ENCODE measurements around the gene CDKL4. TPM values are rescaled to one million over a fixed set of nuclear protein-coding genes. Genes with fewer than 3 reads are reported as not detected.

CDKL4 gene
- polyA plus RNA-seq, 3 donors, result not detected

DNA sequence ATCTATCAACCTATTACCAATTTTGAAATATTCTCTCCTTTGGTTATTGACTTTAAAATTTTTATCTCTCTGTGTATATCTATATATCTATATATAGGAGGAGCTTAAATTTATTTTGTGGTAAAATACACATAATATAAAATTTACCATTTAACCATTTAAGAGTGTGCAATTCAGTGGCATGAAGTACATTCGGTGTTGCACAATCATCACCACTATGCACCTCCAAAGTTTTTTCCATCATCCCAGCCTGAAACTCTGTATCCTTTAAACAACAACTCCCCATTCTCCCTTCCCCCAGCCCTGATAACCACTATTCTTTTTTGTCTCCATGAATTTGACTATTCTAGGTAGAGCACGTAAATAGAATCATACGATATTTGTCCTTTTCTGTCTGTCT is 49.1 kb downstream of the CDKL4 start:
- H3K4me3 ChIP-seq (replicated peaks in 1 of 3; ENCODE audit: low read depth in 2 of 3, low read length in 3 of 3), result no peak overlapping the region
- H3K4me2 ChIP-seq (replicated peaks; ENCODE audit: extremely low read depth, low read length, poor library complexity, severe bottlenecking), result no peak overlapping the region
- H3K36me3 ChIP-seq (replicated peaks in 1 of 2; ENCODE audit: control insufficient read depth in 1 of 2, insufficient read depth in 2 of 2, low read length in 2 of 2), result no peaks in the 10 kb centered on the region
- Mint-ChIP-seq H3K4me1 (no peaks in the 10 kb centered on the region), H3K36me3 (no peaks in the 10 kb centered on the region), H3K9me3 (peaks cover 7 to 21% (median 11%) of the 10 kb centered on the region in 7 donors), H3K27me3 (ENCODE audit: low read depth in 3 of 3) (peaks cover 0 to 3% (median 2%) of the 10 kb centered on the region in 3 donors), H3K4me3 (no peak overlapping the region), H3K27ac (no peak overlapping the region)
- DNase-seq, result no peak
- 100% methylated on average over 1 of the region's 3 CpGs for WGBS (ENCODE audit: insufficient coverage)
- no peaks in the 10 kb centered on the region for H3K27me3 ChIP-seq (ENCODE audit: control insufficient read depth in 2 of 2, insufficient read depth in 2 of 2, low read length in 2 of 2)
- peaks cover 6 to 7% of the 10 kb centered on the region in 2 donors for H3K9me3 ChIP-seq (replicated peaks in 1 of 2; ENCODE audit: control insufficient read depth in 1 of 2, insufficient read depth in 1 of 2, low read length in 2 of 2)
- no peaks in the 10 kb centered on the region for H4K20me1 ChIP-seq (ENCODE audit: insufficient read depth, low read length)
- no peaks in the 10 kb centered on the region for H3K4me1 ChIP-seq (ENCODE audit: control insufficient read depth in 1 of 2, insufficient read depth in 2 of 2, low read length in 2 of 2)
- no peak overlapping the region for H3K27ac ChIP-seq (ENCODE audit: low read depth in 1 of 2, low read length in 2 of 2)
- no peaks in the 10 kb centered on the region for H3K79me2 ChIP-seq (ENCODE audit: insufficient read depth, low read length)
- TF ChIP-seq, protein P1, sequence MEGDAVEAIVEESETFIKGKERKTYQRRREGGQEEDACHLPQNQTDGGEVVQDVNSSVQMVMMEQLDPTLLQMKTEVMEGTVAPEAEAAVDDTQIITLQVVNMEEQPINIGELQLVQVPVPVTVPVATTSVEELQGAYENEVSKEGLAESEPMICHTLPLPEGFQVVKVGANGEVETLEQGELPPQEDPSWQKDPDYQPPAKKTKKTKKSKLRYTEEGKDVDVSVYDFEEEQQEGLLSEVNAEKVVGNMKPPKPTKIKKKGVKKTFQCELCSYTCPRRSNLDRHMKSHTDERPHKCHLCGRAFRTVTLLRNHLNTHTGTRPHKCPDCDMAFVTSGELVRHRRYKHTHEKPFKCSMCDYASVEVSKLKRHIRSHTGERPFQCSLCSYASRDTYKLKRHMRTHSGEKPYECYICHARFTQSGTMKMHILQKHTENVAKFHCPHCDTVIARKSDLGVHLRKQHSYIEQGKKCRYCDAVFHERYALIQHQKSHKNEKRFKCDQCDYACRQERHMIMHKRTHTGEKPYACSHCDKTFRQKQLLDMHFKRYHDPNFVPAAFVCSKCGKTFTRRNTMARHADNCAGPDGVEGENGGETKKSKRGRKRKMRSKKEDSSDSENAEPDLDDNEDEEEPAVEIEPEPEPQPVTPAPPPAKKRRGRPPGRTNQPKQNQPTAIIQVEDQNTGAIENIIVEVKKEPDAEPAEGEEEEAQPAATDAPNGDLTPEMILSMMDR (IDR thresholded peaks at IDR 0.05), result no peak
- no peak overlapping the region for H3K9ac ChIP-seq (ENCODE audit: insufficient read depth, low read length, poor library complexity, severe bottlenecking)
- no peak overlapping the region for H2AFZ ChIP-seq (ENCODE audit: insufficient read depth, low read depth, low read length, poor library complexity, severe bottlenecking)
- intact Hi-C loops (cut with micrococcal nuclease), result no loop called here

DNA sequence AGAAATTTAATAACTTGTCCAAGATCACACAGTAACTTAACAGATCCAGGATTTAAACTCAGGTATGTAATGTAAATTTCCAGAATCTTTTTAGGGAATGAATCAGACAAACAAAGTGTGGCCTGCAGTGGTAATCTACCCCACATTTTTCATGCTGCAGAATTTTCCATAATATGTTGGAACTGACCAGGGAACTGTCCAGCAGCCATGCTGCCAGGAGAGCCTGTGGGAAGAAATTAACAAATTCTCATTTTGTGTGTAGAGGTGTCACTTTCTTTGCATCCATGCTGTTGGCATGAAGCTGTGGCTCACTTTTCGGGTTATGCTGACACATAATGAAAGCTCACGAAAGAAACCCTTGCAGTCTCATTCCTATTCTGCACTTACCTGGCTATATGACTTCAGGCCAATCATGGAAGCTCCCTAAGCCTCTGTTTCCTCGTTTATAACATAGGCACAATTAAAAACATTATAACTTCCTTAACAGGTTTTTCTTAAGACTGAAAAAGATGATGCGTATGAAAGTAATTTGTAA is 54.7 kb downstream of the CDKL4 start:
- Mint-ChIP-seq H3K36me3 (no peaks in the 10 kb centered on the region), H3K4me3 (no peak overlapping the region), H3K27ac (no peak overlapping the region), H3K4me1 (no peaks in the 10 kb centered on the region), H3K27me3 (ENCODE audit: low read depth in 3 of 3) (peaks cover 0 to 3% (median 2%) of the 10 kb centered on the region in 3 donors), H3K9me3 (peaks cover 0 to 2% (median 0%) of the 10 kb centered on the region in 7 donors)
- H2AFZ ChIP-seq (ENCODE audit: insufficient read depth, low read depth, low read length, poor library complexity, severe bottlenecking), result no peak overlapping the region
- H3K36me3 ChIP-seq (replicated peaks in 1 of 2; ENCODE audit: control insufficient read depth in 1 of 2, insufficient read depth in 2 of 2, low read length in 2 of 2), result no peaks in the 10 kb centered on the region
- TF ChIP-seq, protein P1 (IDR thresholded peaks at IDR 0.05), result no peak
- intact Hi-C loops (cut with micrococcal nuclease), result no loop called here
- 100% methylated on average over 1 of the region's 4 CpGs for WGBS (ENCODE audit: insufficient coverage)
- H3K27ac ChIP-seq (ENCODE audit: low read depth in 1 of 2, low read length in 2 of 2), result no peak overlapping the region
- no peak for DNase-seq
- H3K9ac ChIP-seq (ENCODE audit: insufficient read depth, low read length, poor library complexity, severe bottlenecking), result no peak overlapping the region
- H3K79me2 ChIP-seq (ENCODE audit: insufficient read depth, low read length), result no peaks in the 10 kb centered on the region
- no peak overlapping the region for H3K4me2 ChIP-seq (replicated peaks; ENCODE audit: extremely low read depth, low read length, poor library complexity, severe bottlenecking)
- H3K27me3 ChIP-seq (ENCODE audit: control insufficient read depth in 2 of 2, insufficient read depth in 2 of 2, low read length in 2 of 2), result no peaks in the 10 kb centered on the region
- no peaks in the 10 kb centered on the region for H3K9me3 ChIP-seq (replicated peaks in 1 of 2; ENCODE audit: control insufficient read depth in 1 of 2, insufficient read depth in 1 of 2, low read length in 2 of 2)
- H4K20me1 ChIP-seq (ENCODE audit: insufficient read depth, low read length), result no peaks in the 10 kb centered on the region
- H3K4me1 ChIP-seq (ENCODE audit: control insufficient read depth in 1 of 2, insufficient read depth in 2 of 2, low read length in 2 of 2), result no peaks in the 10 kb centered on the region
- H3K4me3 ChIP-seq (replicated peaks in 1 of 3; ENCODE audit: low read depth in 2 of 3, low read length in 3 of 3), result no peak overlapping the region

All from CD14-positive monocyte (primary cell).